K562 (cell line): ENCODE data around the gene RHOA. TPM values are rescaled to one million over a fixed set of nuclear protein-coding genes. Genes with fewer than 3 reads are reported as not detected.
A peak's percentile ranks its signal among the peaks of the same experiment; 100 is the strongest.

ENCODE experiments used
- CBX3 ChIP-seq, 2 experiments: IDR thresholded peaks; 1 replicate in 1 of 2; 2 replicates in 1 of 2; pipeline ENCODE4 v1.6.1; 2012; ENCODE audit warnings: inconsistent platforms in 2 of 2, low read length in 2 of 2, borderline replicate concordance in 1 of 2, control low read depth in 1 of 2
- CCNT2 ChIP-seq: IDR thresholded peaks from 2 replicates; pipeline ENCODE4 v1.6.1; 2011; ENCODE audit warnings: borderline replicate concordance, low read depth, mild to moderate bottlenecking, moderate library complexity, mixed read lengths, low read length; ENCODE audit not compliant: insufficient read length; ENCODE audit errors: extremely low read depth
- DPF2 ChIP-seq: fragments of 450-650 bp; IDR thresholded peaks from 2 replicates; pipeline ENCODE4 v1.6.1; 2016
- EP400 ChIP-seq: fragments of 450-650 bp; IDR thresholded peaks from 2 replicates; pipeline ENCODE4 v1.6.1; 2017; ENCODE audit warnings: antibody characterized with exemption, mild to moderate bottlenecking, moderate library complexity
- ETV1 ChIP-seq: fragments of 450-650 bp; conservative IDR thresholded peaks from 2 replicates; pipeline ENCODE4 v1.6.1; 2016; ENCODE audit warnings: missing genetic modification characterization, control low read depth, low read depth, missing compliant biosample characterization
- HDAC2 ChIP-seq: fragments of 450-650 bp; IDR thresholded peaks from 2 replicates; pipeline ENCODE4 v1.6.1; 2016; ENCODE audit warnings: mild to moderate bottlenecking
- OTX1 ChIP-seq: fragments of 450-650 bp; formaldehyde crosslinking; IDR thresholded peaks from 2 replicates; pipeline ENCODE4 v1.4.0; 2022; ENCODE audit warnings: mild to moderate bottlenecking
- PHTF2 ChIP-seq: fragments of 250-450 bp; sonication (Bioruptor Pico); IDR thresholded peaks from 2 replicates; pipeline ENCODE4 v1.5.0; 2021; ENCODE audit warnings: mild to moderate bottlenecking
- PPARD ChIP-seq: fragments of 250-450 bp; sonication (Bioruptor Pico); IDR thresholded peaks from 2 replicates; pipeline ENCODE4 v1.8.0; 2022; ENCODE audit warnings: inconsistent platforms, mild to moderate bottlenecking, moderate library complexity
- STAT5A ChIP-seq: IDR thresholded peaks from 2 replicates; pipeline ENCODE4 v1.6.1; 2012; ENCODE audit warnings: low read length, inconsistent platforms, borderline replicate concordance
- TAF15 ChIP-seq: fragments of 200-400 bp; formaldehyde crosslinking; IDR thresholded peaks from 2 replicates; pipeline ENCODE4 v1.6.1; 2017; ENCODE audit warnings: mild to moderate bottlenecking, low read depth, low read length, moderate library complexity
- ZNF143 ChIP-seq: sonication (generic); formaldehyde crosslinking; IDR thresholded peaks from 2 replicates; pipeline ENCODE4 v1.9.0; 2022; ENCODE audit warnings: mild to moderate bottlenecking, missing genetic modification reagents
- ZNF764 ChIP-seq: fragments of 250-450 bp; sonication (Bioruptor Pico); IDR thresholded peaks from 2 replicates; pipeline ENCODE4 v1.4.0; 2020; ENCODE audit warnings: low read depth, mild to moderate bottlenecking, moderate library complexity
- polyA plus RNA-seq, 8 experiments: library from polyadenylated mRNA; depleted of rRNA in 4 of 8; stranded (reverse) in 5 of 8; unstranded in 3 of 8; fragments of >200 nt; fragmentation: Nextera tagmentation in 2 of 8; fragmentation: Illumina TruSeq in 1 of 8; extraction: Ambion mirVana in 2 of 8; extraction: Trizol in 1 of 8; gene quantifications; 2 replicates each; pipeline versions ENCODE4 v1.2.1 to v1.2.3, GENCODE V29; 2011 to 2014; ENCODE audit warnings: inconsistent platforms in 1 of 8, missing spikeins in 1 of 8
- total RNA-seq, 7 experiments: library from RNA; depleted of rRNA in 6 of 7; stranded (reverse); fragments of >200 nt in 6 of 7; fragmentation: Illumina TruSeq in 2 of 7; extraction: Trizol in 2 of 7; gene quantifications; 2 replicates each; pipeline versions ENCODE4 v1.2.1 to v1.2.3, GENCODE V29; 2011 to 2021; ENCODE audit warnings: low replicate concordance in 1 of 7
- TF ChIP-seq, protein P1 (sequence below): fragments of 450-650 bp; IDR thresholded peaks from 2 replicates; pipeline ENCODE4 v1.6.1; 2016; ENCODE audit warnings: mild to moderate bottlenecking, moderate library complexity

RHOA gene
- total and polyA plus RNA-seq, 9 of the 15 experiments (the other 6 are each of a cell fraction or from before 2014, with no cell fraction given), result 136 to 540 (median 236) TPM

DNA sequence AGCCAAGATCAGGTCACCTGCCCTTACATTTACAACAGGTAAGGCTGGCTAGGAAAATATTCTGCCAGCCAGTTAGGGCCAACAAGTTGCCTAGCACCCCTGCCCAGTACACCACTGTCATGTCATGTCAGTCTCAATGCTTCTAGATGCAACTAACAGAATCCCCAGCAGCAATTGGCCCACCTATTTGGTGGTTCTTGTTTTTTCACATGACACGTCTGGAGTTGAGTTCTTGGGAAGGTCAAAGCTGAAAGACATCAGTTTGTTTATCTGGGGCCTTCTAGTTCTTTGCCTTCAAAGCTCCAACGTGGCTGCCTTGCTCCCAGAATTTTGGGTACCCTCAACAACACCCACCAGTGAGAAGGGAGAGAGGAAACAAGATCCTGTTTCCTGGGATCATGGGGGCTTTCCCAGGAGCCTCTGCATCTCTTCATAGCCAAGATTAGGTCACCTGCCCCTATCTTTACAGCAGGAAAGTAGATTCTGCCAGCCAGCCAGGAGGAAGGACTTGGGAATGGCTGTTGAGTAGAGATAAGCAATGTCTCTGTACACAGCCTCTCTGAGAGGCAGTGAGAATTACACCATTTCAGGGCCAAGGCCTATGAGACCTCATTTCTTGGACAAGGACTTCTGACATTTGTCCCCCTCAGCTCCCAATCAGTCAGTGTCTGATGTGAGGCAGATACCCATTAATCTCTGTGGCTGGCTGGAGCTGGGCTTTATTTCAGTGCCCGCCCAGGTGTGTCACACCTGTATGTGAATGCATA is 62.2 kb downstream of the RHOA start (continued):
- no peak for TF ChIP-seq TAF15
- no peak for TF ChIP-seq PPARD (CRISPR knock-in tag)
- TF ChIP-seq ZNF143 (CRISPR knock-in tag), result peak; percentile 63
- TF ChIP-seq, protein P1, sequence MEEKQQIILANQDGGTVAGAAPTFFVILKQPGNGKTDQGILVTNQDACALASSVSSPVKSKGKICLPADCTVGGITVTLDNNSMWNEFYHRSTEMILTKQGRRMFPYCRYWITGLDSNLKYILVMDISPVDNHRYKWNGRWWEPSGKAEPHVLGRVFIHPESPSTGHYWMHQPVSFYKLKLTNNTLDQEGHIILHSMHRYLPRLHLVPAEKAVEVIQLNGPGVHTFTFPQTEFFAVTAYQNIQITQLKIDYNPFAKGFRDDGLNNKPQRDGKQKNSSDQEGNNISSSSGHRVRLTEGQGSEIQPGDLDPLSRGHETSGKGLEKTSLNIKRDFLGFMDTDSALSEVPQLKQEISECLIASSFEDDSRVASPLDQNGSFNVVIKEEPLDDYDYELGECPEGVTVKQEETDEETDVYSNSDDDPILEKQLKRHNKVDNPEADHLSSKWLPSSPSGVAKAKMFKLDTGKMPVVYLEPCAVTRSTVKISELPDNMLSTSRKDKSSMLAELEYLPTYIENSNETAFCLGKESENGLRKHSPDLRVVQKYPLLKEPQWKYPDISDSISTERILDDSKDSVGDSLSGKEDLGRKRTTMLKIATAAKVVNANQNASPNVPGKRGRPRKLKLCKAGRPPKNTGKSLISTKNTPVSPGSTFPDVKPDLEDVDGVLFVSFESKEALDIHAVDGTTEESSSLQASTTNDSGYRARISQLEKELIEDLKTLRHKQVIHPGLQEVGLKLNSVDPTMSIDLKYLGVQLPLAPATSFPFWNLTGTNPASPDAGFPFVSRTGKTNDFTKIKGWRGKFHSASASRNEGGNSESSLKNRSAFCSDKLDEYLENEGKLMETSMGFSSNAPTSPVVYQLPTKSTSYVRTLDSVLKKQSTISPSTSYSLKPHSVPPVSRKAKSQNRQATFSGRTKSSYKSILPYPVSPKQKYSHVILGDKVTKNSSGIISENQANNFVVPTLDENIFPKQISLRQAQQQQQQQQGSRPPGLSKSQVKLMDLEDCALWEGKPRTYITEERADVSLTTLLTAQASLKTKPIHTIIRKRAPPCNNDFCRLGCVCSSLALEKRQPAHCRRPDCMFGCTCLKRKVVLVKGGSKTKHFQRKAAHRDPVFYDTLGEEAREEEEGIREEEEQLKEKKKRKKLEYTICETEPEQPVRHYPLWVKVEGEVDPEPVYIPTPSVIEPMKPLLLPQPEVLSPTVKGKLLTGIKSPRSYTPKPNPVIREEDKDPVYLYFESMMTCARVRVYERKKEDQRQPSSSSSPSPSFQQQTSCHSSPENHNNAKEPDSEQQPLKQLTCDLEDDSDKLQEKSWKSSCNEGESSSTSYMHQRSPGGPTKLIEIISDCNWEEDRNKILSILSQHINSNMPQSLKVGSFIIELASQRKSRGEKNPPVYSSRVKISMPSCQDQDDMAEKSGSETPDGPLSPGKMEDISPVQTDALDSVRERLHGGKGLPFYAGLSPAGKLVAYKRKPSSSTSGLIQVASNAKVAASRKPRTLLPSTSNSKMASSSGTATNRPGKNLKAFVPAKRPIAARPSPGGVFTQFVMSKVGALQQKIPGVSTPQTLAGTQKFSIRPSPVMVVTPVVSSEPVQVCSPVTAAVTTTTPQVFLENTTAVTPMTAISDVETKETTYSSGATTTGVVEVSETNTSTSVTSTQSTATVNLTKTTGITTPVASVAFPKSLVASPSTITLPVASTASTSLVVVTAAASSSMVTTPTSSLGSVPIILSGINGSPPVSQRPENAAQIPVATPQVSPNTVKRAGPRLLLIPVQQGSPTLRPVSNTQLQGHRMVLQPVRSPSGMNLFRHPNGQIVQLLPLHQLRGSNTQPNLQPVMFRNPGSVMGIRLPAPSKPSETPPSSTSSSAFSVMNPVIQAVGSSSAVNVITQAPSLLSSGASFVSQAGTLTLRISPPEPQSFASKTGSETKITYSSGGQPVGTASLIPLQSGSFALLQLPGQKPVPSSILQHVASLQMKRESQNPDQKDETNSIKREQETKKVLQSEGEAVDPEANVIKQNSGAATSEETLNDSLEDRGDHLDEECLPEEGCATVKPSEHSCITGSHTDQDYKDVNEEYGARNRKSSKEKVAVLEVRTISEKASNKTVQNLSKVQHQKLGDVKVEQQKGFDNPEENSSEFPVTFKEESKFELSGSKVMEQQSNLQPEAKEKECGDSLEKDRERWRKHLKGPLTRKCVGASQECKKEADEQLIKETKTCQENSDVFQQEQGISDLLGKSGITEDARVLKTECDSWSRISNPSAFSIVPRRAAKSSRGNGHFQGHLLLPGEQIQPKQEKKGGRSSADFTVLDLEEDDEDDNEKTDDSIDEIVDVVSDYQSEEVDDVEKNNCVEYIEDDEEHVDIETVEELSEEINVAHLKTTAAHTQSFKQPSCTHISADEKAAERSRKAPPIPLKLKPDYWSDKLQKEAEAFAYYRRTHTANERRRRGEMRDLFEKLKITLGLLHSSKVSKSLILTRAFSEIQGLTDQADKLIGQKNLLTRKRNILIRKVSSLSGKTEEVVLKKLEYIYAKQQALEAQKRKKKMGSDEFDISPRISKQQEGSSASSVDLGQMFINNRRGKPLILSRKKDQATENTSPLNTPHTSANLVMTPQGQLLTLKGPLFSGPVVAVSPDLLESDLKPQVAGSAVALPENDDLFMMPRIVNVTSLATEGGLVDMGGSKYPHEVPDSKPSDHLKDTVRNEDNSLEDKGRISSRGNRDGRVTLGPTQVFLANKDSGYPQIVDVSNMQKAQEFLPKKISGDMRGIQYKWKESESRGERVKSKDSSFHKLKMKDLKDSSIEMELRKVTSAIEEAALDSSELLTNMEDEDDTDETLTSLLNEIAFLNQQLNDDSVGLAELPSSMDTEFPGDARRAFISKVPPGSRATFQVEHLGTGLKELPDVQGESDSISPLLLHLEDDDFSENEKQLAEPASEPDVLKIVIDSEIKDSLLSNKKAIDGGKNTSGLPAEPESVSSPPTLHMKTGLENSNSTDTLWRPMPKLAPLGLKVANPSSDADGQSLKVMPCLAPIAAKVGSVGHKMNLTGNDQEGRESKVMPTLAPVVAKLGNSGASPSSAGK, result 0 out of 2 replicates have a peak, but pooled peaks have one; percentile 37
- no peak for TF ChIP-seq OTX1 (CRISPR knock-in tag)
- TF ChIP-seq ETV1 (tag), result peak; percentile 75
- TF ChIP-seq STAT5A, result peak; percentile 73
- no peak for TF ChIP-seq ZNF764 (CRISPR knock-in tag)
- TF ChIP-seq EP400, result peak; percentile 38; the same call in 1 of the 2 replicates
- peak in 1 of 2 experiments; percentile 41; a peak in 1 of 3 replicates for TF ChIP-seq CBX3 (IDR thresholded peaks at IDR 0.05; ENCODE audit: borderline replicate concordance in 1 of 2, low read length in 2 of 2)
- peak; percentile 97 for TF ChIP-seq DPF2
- TF ChIP-seq HDAC2, result peak; percentile 76; the same call in 1 of the 2 replicates
- no peak for TF ChIP-seq PHTF2 (CRISPR knock-in tag)
- peak; percentile 64 for TF ChIP-seq CCNT2
